ENCODE results near the gene NFE2L1.

Gene NFE2L1

GRCh38 chr17:48021934-48022333, 26.2 kb upstream of the NFE2L1 start:
- no peak for TF ChIP-seq EZH2 (optimal IDR thresholded peaks at IDR 0.05; ENCODE audit: low read depth, low read length)
- TF ChIP-seq EZH2phosphoT487 (IDR thresholded peaks at IDR 0.05; ENCODE audit: low read length): no peak
- no peak for TF ChIP-seq CTCF (IDR thresholded peaks at IDR 0.05; ENCODE audit: low read length)
- Histone ChIP-seq H3K9ac (ENCODE audit: low read length) (no peak overlapping the region), H3F3A (ENCODE audit: insufficient read depth, low read length) (peaks cover 28% of the 10 kb centered on the region), H3K27ac (ENCODE audit: low read length) (no peak overlapping the region), H2AFZ (ENCODE audit: low read length) (no peak overlapping the region), H3K79me2 (ENCODE audit: low read length) (no peaks in the 10 kb centered on the region), H3K4me2 (ENCODE audit: low read depth, low read length) (no peak overlapping the region), H3K4me1 (ENCODE audit: low read length) (peaks cover 21% of the 10 kb centered on the region), H3K9me3 (replicated peaks; ENCODE audit: insufficient read depth, low read length) (no peaks in the 10 kb centered on the region), H3K27me3 (replicated peaks; ENCODE audit: insufficient read depth, low read length) (no peaks in the 10 kb centered on the region), H3K36me3 (replicated peaks; ENCODE audit: insufficient read depth, low read length) (no peaks in the 10 kb centered on the region), H3K4me3 (ENCODE audit: low read length) (no peak overlapping the region), H4K20me1 (ENCODE audit: insufficient read depth, low read length) (no peaks in the 10 kb centered on the region), H3K9me2 (replicated peaks; ENCODE audit: insufficient read depth, low read length) (no peaks in the 10 kb centered on the region)
- no peak for DNase-seq

- TF ChIP-seq EZH2phosphoT487 (IDR thresholded peaks at IDR 0.05; ENCODE audit: low read length) (no peak), EZH2 (optimal IDR thresholded peaks at IDR 0.05; ENCODE audit: low read depth, low read length) (no peak), CTCF (IDR thresholded peaks at IDR 0.05; ENCODE audit: low read length) (no peak)
- H3K4me2 ChIP-seq (ENCODE audit: low read depth, low read length): peak overlapping the region; percentile 95; the same call in 1 of the 2 replicates
- H3K9ac ChIP-seq (ENCODE audit: low read length): no peak overlapping the region
- no peaks in the 10 kb centered on the region for H4K20me1 ChIP-seq (ENCODE audit: insufficient read depth, low read length)
- peaks cover 21% of the 10 kb centered on the region for H3F3A ChIP-seq (ENCODE audit: insufficient read depth, low read length)
- H3K79me2 ChIP-seq (ENCODE audit: low read length): no peaks in the 10 kb centered on the region
- peak overlapping the region; percentile 82 for H2AFZ ChIP-seq (ENCODE audit: low read length)
- peaks cover 21% of the 10 kb centered on the region for H3K4me1 ChIP-seq (ENCODE audit: low read length)
- H3K9me2 ChIP-seq (replicated peaks; ENCODE audit: insufficient read depth, low read length): no peaks in the 10 kb centered on the region
- H3K27ac ChIP-seq (ENCODE audit: low read length): no peak overlapping the region
- H3K4me3 ChIP-seq (ENCODE audit: low read length): peak overlapping the region; percentile 57; the same call in 1 of the 2 replicates
- no peaks in the 10 kb centered on the region for H3K27me3 ChIP-seq (replicated peaks; ENCODE audit: insufficient read depth, low read length)
- DNase-seq: no peak
- H3K9me3 ChIP-seq (replicated peaks; ENCODE audit: insufficient read depth, low read length): no peaks in the 10 kb centered on the region
- H3K36me3 ChIP-seq (replicated peaks; ENCODE audit: insufficient read depth, low read length): no peaks in the 10 kb centered on the region
Observed at GRCh38 chr17:48022901-48023300, 25.3 kb upstream of the NFE2L1 start.

GRCh38 chr17:48023400-48024148, 24.6 kb upstream of the NFE2L1 start:
- TF ChIP-seq EZH2phosphoT487 (IDR thresholded peaks at IDR 0.05; ENCODE audit: low read length): no peak
- peak; percentile 9; the same call in 1 of the 2 replicates for TF ChIP-seq CTCF (IDR thresholded peaks at IDR 0.05; ENCODE audit: low read length)
- Histone ChIP-seq H3F3A (ENCODE audit: insufficient read depth, low read length) (peaks cover 21% of the 10 kb centered on the region), H2AFZ (ENCODE audit: low read length) (peak overlapping the region; percentile 82), H3K79me2 (ENCODE audit: low read length) (no peaks in the 10 kb centered on the region), H3K27ac (ENCODE audit: low read length) (no peak overlapping the region), H3K36me3 (replicated peaks; ENCODE audit: insufficient read depth, low read length) (no peaks in the 10 kb centered on the region), H3K9me2 (replicated peaks; ENCODE audit: insufficient read depth, low read length) (no peaks in the 10 kb centered on the region), H3K4me3 (ENCODE audit: low read length) (peak overlapping the region; percentile 57), H4K20me1 (ENCODE audit: insufficient read depth, low read length) (no peaks in the 10 kb centered on the region), H3K27me3 (replicated peaks; ENCODE audit: insufficient read depth, low read length) (no peaks in the 10 kb centered on the region), H3K9ac (ENCODE audit: low read length) (peak overlapping the region; percentile 30; the same call in 1 of the 2 replicates), H3K9me3 (replicated peaks; ENCODE audit: insufficient read depth, low read length) (no peaks in the 10 kb centered on the region), H3K4me1 (ENCODE audit: low read length) (peaks cover 17% of the 10 kb centered on the region), H3K4me2 (ENCODE audit: low read depth, low read length) (peak overlapping the region; percentile 95)
- DNase-seq: peak; percentile 69
